ENCODE data around the gene ERBB4.

DNA sequence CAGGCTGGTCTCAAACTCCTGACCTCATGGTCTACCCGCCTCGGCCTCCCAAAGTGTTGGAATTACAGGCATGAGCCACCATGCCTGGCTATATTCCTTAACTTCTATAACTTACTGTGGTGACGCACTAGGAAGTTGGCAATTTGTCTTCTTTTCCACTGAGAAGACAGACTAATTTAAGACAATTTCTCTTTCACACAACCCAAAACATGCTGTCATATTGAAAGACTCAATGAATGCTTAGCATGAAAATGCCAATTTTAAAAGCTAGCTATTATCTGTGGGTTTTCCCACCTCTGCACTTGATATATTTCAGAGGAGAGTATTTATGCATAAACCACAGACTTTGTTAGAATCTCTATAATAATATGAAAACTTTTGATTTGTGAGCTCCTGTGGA, 84.5 kb downstream of the ERBB4 start:
- TF ChIP-seq, protein P1, sequence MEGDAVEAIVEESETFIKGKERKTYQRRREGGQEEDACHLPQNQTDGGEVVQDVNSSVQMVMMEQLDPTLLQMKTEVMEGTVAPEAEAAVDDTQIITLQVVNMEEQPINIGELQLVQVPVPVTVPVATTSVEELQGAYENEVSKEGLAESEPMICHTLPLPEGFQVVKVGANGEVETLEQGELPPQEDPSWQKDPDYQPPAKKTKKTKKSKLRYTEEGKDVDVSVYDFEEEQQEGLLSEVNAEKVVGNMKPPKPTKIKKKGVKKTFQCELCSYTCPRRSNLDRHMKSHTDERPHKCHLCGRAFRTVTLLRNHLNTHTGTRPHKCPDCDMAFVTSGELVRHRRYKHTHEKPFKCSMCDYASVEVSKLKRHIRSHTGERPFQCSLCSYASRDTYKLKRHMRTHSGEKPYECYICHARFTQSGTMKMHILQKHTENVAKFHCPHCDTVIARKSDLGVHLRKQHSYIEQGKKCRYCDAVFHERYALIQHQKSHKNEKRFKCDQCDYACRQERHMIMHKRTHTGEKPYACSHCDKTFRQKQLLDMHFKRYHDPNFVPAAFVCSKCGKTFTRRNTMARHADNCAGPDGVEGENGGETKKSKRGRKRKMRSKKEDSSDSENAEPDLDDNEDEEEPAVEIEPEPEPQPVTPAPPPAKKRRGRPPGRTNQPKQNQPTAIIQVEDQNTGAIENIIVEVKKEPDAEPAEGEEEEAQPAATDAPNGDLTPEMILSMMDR (IDR thresholded peaks at IDR 0.05) = no peak
- no peak for TF ChIP-seq POLR2A (IDR thresholded peaks at IDR 0.05)

Data from uterus (tissue), 2 donors.